ENCODE measurements around the gene CDK11B.

Gene CDK11B

GRCh38 chr1:1609822-1610485 is 48.9 kb downstream of the CDK11B start:
- peaks cover 4% of the 10 kb centered on the region for H3K9me3 ChIP-seq (ENCODE audit: insufficient read depth, low read depth, low read length)
- no peak overlapping the region for H3K9ac ChIP-seq (ENCODE audit: low read length)
- no peak for DNase-seq
- H4K12ac ChIP-seq (ENCODE audit: low read depth, low read length): no peak overlapping the region
- H4K8ac ChIP-seq (ENCODE audit: low read depth, low read length): no peak overlapping the region
- no peak overlapping the region for H2BK120ac ChIP-seq (ENCODE audit: insufficient read depth, low read length, poor library complexity)
- H3K23ac ChIP-seq (ENCODE audit: low read length): no peak overlapping the region
- no peak overlapping the region for H2AK5ac ChIP-seq (ENCODE audit: low read length)
- WGBS (ENCODE audit: extremely low coverage, insufficient coverage, insufficient read length): no CpG with 5 or more reads among the region's 12 CpGs
- H3K4me1 ChIP-seq (ENCODE audit: control insufficient read depth in 1 of 2, insufficient read depth in 2 of 2, low read length in 2 of 2): peaks cover 7 to 8% of the 10 kb centered on the region in 2 experiments
- no peaks in the 10 kb centered on the region for H3K79me1 ChIP-seq (ENCODE audit: low read length)
- no peak overlapping the region for H4K91ac ChIP-seq (ENCODE audit: low read depth, low read length)
- H3K14ac ChIP-seq (ENCODE audit: low read length): no peak overlapping the region
- H3K4me3 ChIP-seq (ENCODE audit: low read depth, low read length): no peak overlapping the region
- no peaks in the 10 kb centered on the region for H3K79me2 ChIP-seq (ENCODE audit: control insufficient read depth, insufficient read depth, low read length, poor library complexity)
- no peak overlapping the region for H2BK12ac ChIP-seq (ENCODE audit: low read length)
- no peaks in the 10 kb centered on the region for H3K27me3 ChIP-seq (ENCODE audit: insufficient read depth, low read length)
- no peak overlapping the region for H3K4ac ChIP-seq (ENCODE audit: low read depth, low read length)
- H3K4me2 ChIP-seq (ENCODE audit: low read length): no peak overlapping the region
- H3K27ac ChIP-seq (ENCODE audit: low read depth, low read length): no peak overlapping the region
- H2AFZ ChIP-seq (ENCODE audit: insufficient read depth, low read length, poor library complexity): no peak overlapping the region
- H2BK5ac ChIP-seq (ENCODE audit: low read depth, low read length, poor library complexity): no peak overlapping the region
- H3K36me3 ChIP-seq (ENCODE audit: control insufficient read depth in 1 of 2, insufficient read depth in 2 of 2, low read length in 2 of 2): no peaks in the 10 kb centered on the region
- H3K18ac ChIP-seq (ENCODE audit: low read length): no peak overlapping the region

DNA sequence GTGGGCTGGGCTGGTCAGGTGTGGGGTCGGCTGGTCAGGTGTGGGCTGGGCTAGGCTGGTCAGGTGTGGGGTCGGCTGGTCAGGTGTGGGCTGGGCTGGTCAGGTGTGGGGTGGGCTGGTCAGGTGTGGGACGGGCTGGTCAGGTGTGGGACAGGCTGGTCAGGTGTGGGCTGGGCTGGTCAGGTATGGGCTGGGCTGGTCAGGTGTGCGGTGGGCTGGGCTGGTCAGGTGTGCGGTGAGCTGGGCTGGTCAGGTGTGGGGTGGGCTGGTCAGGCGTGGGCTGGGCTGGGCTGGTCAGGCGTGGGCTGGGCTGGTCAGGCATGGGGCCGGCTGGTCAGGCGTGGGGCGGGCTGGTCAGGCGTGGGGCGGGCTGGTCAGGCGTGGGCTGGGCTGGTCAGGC is 52.6 kb downstream of the CDK11B start:
- WGBS (ENCODE audit: extremely low coverage, insufficient coverage, insufficient read length): no CpG with 5 or more reads among the region's 13 CpGs
- Histone ChIP-seq H3K4me1 (ENCODE audit: control insufficient read depth in 1 of 2, insufficient read depth in 2 of 2, low read length in 2 of 2) (no peaks in the 10 kb centered on the region), H3K4me3 (ENCODE audit: low read depth, low read length) (no peak overlapping the region), H2BK12ac (ENCODE audit: low read length) (no peak overlapping the region), H2BK5ac (ENCODE audit: low read depth, low read length, poor library complexity) (no peak overlapping the region), H2BK120ac (ENCODE audit: insufficient read depth, low read length, poor library complexity) (no peak overlapping the region), H3K9ac (ENCODE audit: low read length) (no peak overlapping the region), H3K27ac (ENCODE audit: low read depth, low read length) (no peak overlapping the region), H2AFZ (ENCODE audit: insufficient read depth, low read length, poor library complexity) (no peak overlapping the region), H4K91ac (ENCODE audit: low read depth, low read length) (no peak overlapping the region), H3K27me3 (ENCODE audit: insufficient read depth, low read length) (peaks cover 2% of the 10 kb centered on the region), H3K18ac (ENCODE audit: low read length) (no peak overlapping the region), H3K36me3 (ENCODE audit: control insufficient read depth in 1 of 2, insufficient read depth in 2 of 2, low read length in 2 of 2) (no peaks in the 10 kb centered on the region), H3K4ac (ENCODE audit: low read depth, low read length) (no peak overlapping the region), H3K79me2 (ENCODE audit: control insufficient read depth, insufficient read depth, low read length, poor library complexity) (no peaks in the 10 kb centered on the region), H2AK5ac (ENCODE audit: low read length) (no peak overlapping the region), H4K12ac (ENCODE audit: low read depth, low read length) (no peak overlapping the region), H3K14ac (ENCODE audit: low read length) (no peak overlapping the region), H3K79me1 (ENCODE audit: low read length) (no peaks in the 10 kb centered on the region), H3K23ac (ENCODE audit: low read length) (no peak overlapping the region), H3K9me3 (ENCODE audit: insufficient read depth, low read depth, low read length) (peaks cover 4% of the 10 kb centered on the region), H3K4me2 (ENCODE audit: low read length) (no peak overlapping the region), H4K8ac (ENCODE audit: low read depth, low read length) (no peak overlapping the region)
- DNase-seq: no peak

- no peak overlapping the region for H3K4me3 ChIP-seq (ENCODE audit: low read depth, low read length)
- DNase-seq: no peak
- no peak overlapping the region for H3K9ac ChIP-seq (ENCODE audit: low read length)
- H2AFZ ChIP-seq (ENCODE audit: insufficient read depth, low read length, poor library complexity): no peak overlapping the region
- no peak overlapping the region for H3K14ac ChIP-seq (ENCODE audit: low read length)
- H3K27me3 ChIP-seq (ENCODE audit: insufficient read depth, low read length): peaks cover 7% of the 10 kb centered on the region
- no peak overlapping the region for H3K18ac ChIP-seq (ENCODE audit: low read length)
- peaks cover 4% of the 10 kb centered on the region for H3K9me3 ChIP-seq (ENCODE audit: insufficient read depth, low read depth, low read length)
- no peak overlapping the region for H4K8ac ChIP-seq (ENCODE audit: low read depth, low read length)
- no peaks in the 10 kb centered on the region for H3K4me1 ChIP-seq (ENCODE audit: control insufficient read depth in 1 of 2, insufficient read depth in 2 of 2, low read length in 2 of 2)
- WGBS (ENCODE audit: extremely low coverage, insufficient coverage, insufficient read length): no CpG with 5 or more reads among the region's 17 CpGs
- H3K27ac ChIP-seq (ENCODE audit: low read depth, low read length): no peak overlapping the region
- H3K79me2 ChIP-seq (ENCODE audit: control insufficient read depth, insufficient read depth, low read length, poor library complexity): no peaks in the 10 kb centered on the region
- H2BK12ac ChIP-seq (ENCODE audit: low read length): no peak overlapping the region
- H4K91ac ChIP-seq (ENCODE audit: low read depth, low read length): no peak overlapping the region
- no peak overlapping the region for H2BK120ac ChIP-seq (ENCODE audit: insufficient read depth, low read length, poor library complexity)
- no peak overlapping the region for H2BK5ac ChIP-seq (ENCODE audit: low read depth, low read length, poor library complexity)
- no peak overlapping the region for H3K4me2 ChIP-seq (ENCODE audit: low read length)
- H3K4ac ChIP-seq (ENCODE audit: low read depth, low read length): no peak overlapping the region
- no peaks in the 10 kb centered on the region for H3K36me3 ChIP-seq (ENCODE audit: control insufficient read depth in 1 of 2, insufficient read depth in 2 of 2, low read length in 2 of 2)
- no peak overlapping the region for H4K12ac ChIP-seq (ENCODE audit: low read depth, low read length)
- H3K23ac ChIP-seq (ENCODE audit: low read length): no peak overlapping the region
- H3K79me1 ChIP-seq (ENCODE audit: low read length): no peaks in the 10 kb centered on the region
- no peak overlapping the region for H2AK5ac ChIP-seq (ENCODE audit: low read length)
These were observed 53.1 kb downstream of the CDK11B start for GRCh38 chr1:1605724-1606123.

DNA sequence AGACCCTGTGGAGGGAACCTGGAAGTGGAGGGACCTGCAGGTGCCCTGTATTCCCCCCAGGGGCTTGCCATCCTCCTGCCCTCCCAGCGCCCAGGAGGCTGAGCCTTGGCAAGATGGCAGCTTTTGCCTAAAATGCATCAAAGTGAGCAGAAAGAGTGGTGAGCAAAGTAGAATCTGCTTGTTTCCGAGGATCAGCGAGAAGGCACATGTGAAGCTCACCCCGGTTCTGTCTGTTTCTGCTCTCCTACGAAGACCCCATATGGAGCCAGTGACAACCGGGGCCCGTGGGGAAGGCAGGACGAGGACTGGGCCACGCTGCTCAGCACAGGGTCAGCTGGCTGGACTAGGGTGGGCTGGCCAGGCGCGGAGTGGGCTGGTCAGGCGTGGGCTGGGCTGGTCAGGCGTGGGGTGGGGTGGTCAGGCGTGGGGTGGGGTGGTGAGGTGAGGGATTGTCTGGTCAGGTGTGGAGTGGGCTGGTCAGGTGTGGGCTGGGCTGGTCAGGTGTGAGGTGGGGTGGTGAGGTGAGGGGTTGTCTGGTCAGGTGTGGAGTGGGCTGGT is 53.7 kb downstream of the CDK11B start:
- H3K18ac ChIP-seq (ENCODE audit: low read length): no peak overlapping the region
- no peaks in the 10 kb centered on the region for H3K79me2 ChIP-seq (ENCODE audit: control insufficient read depth, insufficient read depth, low read length, poor library complexity)
- no peak overlapping the region for H4K91ac ChIP-seq (ENCODE audit: low read depth, low read length)
- peaks cover 13% of the 10 kb centered on the region for H3K27me3 ChIP-seq (ENCODE audit: insufficient read depth, low read length)
- H4K12ac ChIP-seq (ENCODE audit: low read depth, low read length): no peak overlapping the region
- H3K4me3 ChIP-seq (ENCODE audit: low read depth, low read length): no peak overlapping the region
- peaks cover 4 to 5% of the 10 kb centered on the region in 2 experiments for H3K4me1 ChIP-seq (ENCODE audit: control insufficient read depth in 1 of 2, insufficient read depth in 2 of 2, low read length in 2 of 2)
- H3K4me2 ChIP-seq (ENCODE audit: low read length): no peak overlapping the region
- H2BK120ac ChIP-seq (ENCODE audit: insufficient read depth, low read length, poor library complexity): no peak overlapping the region
- no peak overlapping the region for H3K9ac ChIP-seq (ENCODE audit: low read length)
- H3K9me3 ChIP-seq (ENCODE audit: insufficient read depth, low read depth, low read length): peaks cover 7% of the 10 kb centered on the region
- H2AK5ac ChIP-seq (ENCODE audit: low read length): no peak overlapping the region
- WGBS (ENCODE audit: extremely low coverage, insufficient coverage, insufficient read length): no CpG with 5 or more reads among the region's 14 CpGs
- no peaks in the 10 kb centered on the region for H3K79me1 ChIP-seq (ENCODE audit: low read length)
- H3K36me3 ChIP-seq (ENCODE audit: control insufficient read depth in 1 of 2, insufficient read depth in 2 of 2, low read length in 2 of 2): no peaks in the 10 kb centered on the region
- H4K8ac ChIP-seq (ENCODE audit: low read depth, low read length): no peak overlapping the region
- no peak overlapping the region for H2AFZ ChIP-seq (ENCODE audit: insufficient read depth, low read length, poor library complexity)
- H3K14ac ChIP-seq (ENCODE audit: low read length): no peak overlapping the region
- H2BK5ac ChIP-seq (ENCODE audit: low read depth, low read length, poor library complexity): no peak overlapping the region
- no peak overlapping the region for H3K4ac ChIP-seq (ENCODE audit: low read depth, low read length)
- no peak overlapping the region for H3K27ac ChIP-seq (ENCODE audit: low read depth, low read length)
- H2BK12ac ChIP-seq (ENCODE audit: low read length): no peak overlapping the region
- H3K23ac ChIP-seq (ENCODE audit: low read length): no peak overlapping the region
- no peak for DNase-seq
